Stomach (tissue), 9 donors: Measurements from ENCODE around the gene CCDC138. TPM values are rescaled to one million over a fixed set of nuclear protein-coding genes. Genes with fewer than 3 reads are reported as not detected.

ENCODE experiments used
- DNase-seq, 2 donors: peaks; one replicate each; pipeline versions ENCODE4 v3.0.0 to v3.0.0-alpha.2; 2013 to 2019
- H3K27ac ChIP-seq, 5 donors: fragments of 200-600 bp in 4 of 5; sonication (generic) in 4 of 5; one replicate each; pipeline ENCODE4 v1.5.1; 2013 to 2019; ENCODE audit warnings: mild to moderate bottlenecking in 1 of 5, moderate library complexity in 1 of 5
- H3K27me3 ChIP-seq, 3 donors: fragments of 200-600 bp; sonication (generic); one replicate each; pipeline ENCODE4 v1.5.1; 2017 to 2019; ENCODE audit warnings: mixed run types in 1 of 3
- H3K36me3 ChIP-seq, 4 donors: fragments of 200-600 bp; sonication (generic); 1 replicate in 3 of 4; 2 replicates in 1 of 4; pipeline ENCODE4 v1.5.1; 2016 to 2019
- H3K4me1 ChIP-seq, 4 donors: fragments of 200-600 bp; sonication (generic); one replicate each; pipeline ENCODE4 v1.5.1; 2016 to 2019
- H3K4me3 ChIP-seq, 4 donors: fragments of 200-600 bp; sonication (generic) in 3 of 4; one replicate each; pipeline ENCODE4 v1.5.1; 2016 to 2019; ENCODE audit warnings: mild to moderate bottlenecking in 1 of 4
- H3K9me3 ChIP-seq, 4 donors: fragments of 200-600 bp; sonication (generic); one replicate each; pipeline ENCODE4 v1.5.1; 2016 to 2019
- CTCF ChIP-seq, 7 experiments: fragments of 450-650 bp in 4 of 7; fragments of 200-600 bp in 3 of 7; sonication (generic) in 3 of 7; IDR thresholded peaks; one replicate each; pipeline ENCODE4 v1.5.1; 2016 to 2019; ENCODE audit warnings: antibody characterized with exemption in 7 of 7, control low read depth in 2 of 7, mild to moderate bottlenecking in 1 of 7
- EP300 ChIP-seq: sonication (generic); formaldehyde crosslinking; IDR thresholded peaks from one replicate; pipeline ENCODE4 v1.6.1; 2017; ENCODE audit warnings: antibody characterized with exemption
- POLR2A ChIP-seq, 4 donors: fragments of 450-650 bp; IDR thresholded peaks; one replicate each; pipeline ENCODE4 v1.6.1; 2016; ENCODE audit warnings: antibody characterized with exemption in 4 of 4, control low read depth in 2 of 4, mild to moderate bottlenecking in 1 of 4, moderate library complexity in 1 of 4
- POLR2AphosphoS5 ChIP-seq, 3 donors: sonication (generic); formaldehyde crosslinking; IDR thresholded peaks; one replicate each; pipeline ENCODE4 v1.6.1; 2016; ENCODE audit warnings: antibody characterized with exemption in 3 of 3
- WGBS, 5 donors: extraction: QIAGEN DNeasy Blood & Tissue Kit in 3 of 5; methylation state at CpG; one replicate each; pipeline versions ENCODE4 v1.1.5 to v1.1.7; 2013 to 2018; 5-methylcytosine and 5-hydroxymethylcytosine counted together
- intact Hi-C: fragments of 100-400 bp; cut with DNase I; formaldehyde crosslinking; loops from one replicate; pipeline ENCODE4 v1.15.1; 2023; ENCODE audit warnings: low total_unique reads
- polyA plus RNA-seq, 3 donors: library from polyadenylated mRNA; stranded (reverse); fragments of 200-250 nt; gene quantifications; one replicate each; pipeline ENCODE4 v1.2.3, GENCODE V29; 2013
- total RNA-seq, 5 donors: library from RNA; depleted of rRNA; stranded (reverse); fragments of >200 nt; gene quantifications; one replicate each; pipeline versions ENCODE4 v1.1.0 to v1.2.3, GENCODE V29; 2014 to 2016
- donor health status: healthy with polysubstance abuse.
- donor health status: Bipolar disorder and iron deficiency.
- donor health status: healthy.

Gene CCDC138
- total and polyA plus RNA-seq, 8 donors, result 0.29 to 25.4 (median 1.9) TPM

DNA sequence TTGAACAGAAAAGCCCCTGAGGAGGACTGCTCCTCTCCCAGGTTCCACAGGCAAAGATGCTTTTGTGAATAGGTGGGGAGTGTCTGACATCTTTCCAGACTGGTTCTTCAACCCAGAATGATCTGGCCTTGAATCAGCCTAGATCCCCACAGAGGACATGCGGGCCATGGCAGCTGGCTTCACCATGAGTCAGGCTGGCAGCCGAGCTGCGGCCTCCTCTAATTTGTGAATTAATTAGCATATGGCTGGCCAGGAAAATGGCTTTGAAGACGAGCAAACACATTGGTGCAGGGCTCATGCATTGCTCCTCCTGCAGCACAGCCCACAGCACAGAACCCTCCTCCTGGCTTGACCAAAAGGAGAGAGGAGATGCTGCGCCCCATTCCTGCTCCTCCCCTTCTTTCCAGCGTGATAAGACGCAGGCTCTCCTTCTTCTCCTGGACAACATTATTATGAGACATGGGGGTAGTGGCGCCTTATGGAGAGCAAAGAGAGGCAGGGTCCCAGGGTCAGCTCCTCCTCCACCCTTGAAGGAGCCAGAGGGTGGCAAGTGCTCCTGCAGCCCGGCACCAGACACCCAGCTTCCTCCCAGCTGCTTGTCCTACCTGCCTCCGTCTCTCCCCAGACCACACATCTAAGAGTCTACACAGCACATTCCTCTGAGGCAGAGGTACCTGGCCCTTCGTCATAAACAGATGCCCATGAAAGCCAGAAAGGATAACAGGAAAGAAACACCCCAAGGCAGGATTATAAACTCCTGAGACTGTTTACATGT lies 135.8 kb downstream of the CCDC138 start:
- intact Hi-C loops, result no loop called here

GRCh38 chr2:108923019-108923700 lies 136.6 kb downstream of the CCDC138 start:
- Histone ChIP-seq H3K4me1 (peaks cover 0 to 30% (median 16%) of the 10 kb centered on the region in 4 donors), H3K9me3 (no peaks in the 10 kb centered on the region), H3K4me3 (no peak overlapping the region), H3K36me3 (no peaks in the 10 kb centered on the region), H3K27me3 (peaks cover 0 to 5% (median 0%) of the 10 kb centered on the region in 3 donors), H3K27ac (peak overlapping the region in 1 of 5 donors; percentile 20)
- TF ChIP-seq POLR2A (IDR thresholded peaks at IDR 0.05), result no peak
- no peak for TF ChIP-seq EP300
- TF ChIP-seq CTCF (IDR thresholded peaks at IDR 0.05), result no peak
- no peak for TF ChIP-seq POLR2AphosphoS5 (IDR thresholded peaks at IDR 0.05)
- WGBS, 5 donors, result 43 to 60% (median 48%) methylated on average over 11 to 12 of the region's 12 CpGs
- intact Hi-C loops, result no loop called here
- DNase-seq, result peak; percentile 41 to 66

More for the DNA sequence above, 135.8 kb downstream of the CCDC138 start:
- peak; percentile 17 to 44 for DNase-seq
- H3K27ac ChIP-seq, result no peak overlapping the region
- H3K4me3 ChIP-seq, result no peak overlapping the region
- H3K36me3 ChIP-seq, result no peaks in the 10 kb centered on the region
- H3K4me1 ChIP-seq, result peaks cover 3 to 36% (median 18%) of the 10 kb centered on the region in 4 donors
- no peaks in the 10 kb centered on the region for H3K9me3 ChIP-seq
- TF ChIP-seq CTCF (IDR thresholded peaks at IDR 0.05) (no peak), EP300 (no peak), POLR2AphosphoS5 (IDR thresholded peaks at IDR 0.05) (no peak), POLR2A (IDR thresholded peaks at IDR 0.05) (no peak)
- WGBS, 5 donors, result 75 to 91% (median 84%) methylated on average over 10 to 11 of the region's 11 CpGs
- no peaks in the 10 kb centered on the region for H3K27me3 ChIP-seq

GRCh38 chr2:108923736-108924579 lies 137.4 kb downstream of the CCDC138 start:
- TF ChIP-seq CTCF (IDR thresholded peaks at IDR 0.05), result no peak
- no peak for TF ChIP-seq EP300
- TF ChIP-seq POLR2AphosphoS5 (IDR thresholded peaks at IDR 0.05), result no peak
- TF ChIP-seq POLR2A (IDR thresholded peaks at IDR 0.05), result no peak
- peak overlapping the region in 1 of 5 donors; percentile 20 for H3K27ac ChIP-seq
- no peak overlapping the region for H3K4me3 ChIP-seq
- H3K9me3 ChIP-seq, result no peaks in the 10 kb centered on the region
- H3K36me3 ChIP-seq, result no peaks in the 10 kb centered on the region
- WGBS, 5 donors, result 70 to 85% (median 77%) methylated on average over 13 of the region's 13 CpGs
- intact Hi-C loops, result no loop called here
- DNase-seq, result peak in 1 of 2 donors; percentile 66
- H3K4me1 ChIP-seq, result peaks cover 0 to 34% (median 16%) of the 10 kb centered on the region in 4 donors
- H3K27me3 ChIP-seq, result peaks cover 0 to 6% (median 0%) of the 10 kb centered on the region in 3 donors
